GM12875 (cell line): ENCODE results near the gene EMID1.

ENCODE experiments used
- H3K4me3 ChIP-seq: one replicate; pipeline ENCODE4 v1.5.1; 2011; ENCODE audit warnings: low read depth, low read length, control low read depth
- CTCF ChIP-seq: IDR thresholded peaks from 2 replicates; pipeline ENCODE4 v1.5.1; 2011; ENCODE audit warnings: low read depth, mild to moderate bottlenecking, control low read depth, inconsistent platforms, low read length, moderate library complexity, borderline replicate concordance; ENCODE audit not compliant: insufficient read depth

Gene EMID1

GRCh38 chr22:29291215-29291614, 85.5 kb downstream of the EMID1 start:
- no peak for TF ChIP-seq CTCF
- H3K4me3 ChIP-seq = no peak overlapping the region

GRCh38 chr22:29292379-29292778, 86.7 kb downstream of the EMID1 start:
- no peak overlapping the region for H3K4me3 ChIP-seq
- no peak for TF ChIP-seq CTCF

- H3K4me3 ChIP-seq = no peak overlapping the region
- no peak for TF ChIP-seq CTCF
These were observed 92.9 kb downstream of the EMID1 start for GRCh38 chr22:29298641-29299040.

GRCh38 chr22:29299136-29299900, 93.6 kb downstream of the EMID1 start:
- TF ChIP-seq CTCF = no peak
- H3K4me3 ChIP-seq = no peak overlapping the region

GRCh38 chr22:29300467-29300806, 94.7 kb downstream of the EMID1 start:
- TF ChIP-seq CTCF = no peak
- H3K4me3 ChIP-seq = no peak overlapping the region

- no peak for TF ChIP-seq CTCF
- H3K4me3 ChIP-seq = no peak overlapping the region
These were observed 95.3 kb downstream of the EMID1 start for GRCh38 chr22:29300807-29301601.
